ENCODE data around the gene ZBTB14.

The ZBTB14 gene, protein sequence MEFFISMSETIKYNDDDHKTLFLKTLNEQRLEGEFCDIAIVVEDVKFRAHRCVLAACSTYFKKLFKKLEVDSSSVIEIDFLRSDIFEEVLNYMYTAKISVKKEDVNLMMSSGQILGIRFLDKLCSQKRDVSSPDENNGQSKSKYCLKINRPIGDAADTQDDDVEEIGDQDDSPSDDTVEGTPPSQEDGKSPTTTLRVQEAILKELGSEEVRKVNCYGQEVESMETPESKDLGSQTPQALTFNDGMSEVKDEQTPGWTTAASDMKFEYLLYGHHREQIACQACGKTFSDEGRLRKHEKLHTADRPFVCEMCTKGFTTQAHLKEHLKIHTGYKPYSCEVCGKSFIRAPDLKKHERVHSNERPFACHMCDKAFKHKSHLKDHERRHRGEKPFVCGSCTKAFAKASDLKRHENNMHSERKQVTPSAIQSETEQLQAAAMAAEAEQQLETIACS

DNA sequence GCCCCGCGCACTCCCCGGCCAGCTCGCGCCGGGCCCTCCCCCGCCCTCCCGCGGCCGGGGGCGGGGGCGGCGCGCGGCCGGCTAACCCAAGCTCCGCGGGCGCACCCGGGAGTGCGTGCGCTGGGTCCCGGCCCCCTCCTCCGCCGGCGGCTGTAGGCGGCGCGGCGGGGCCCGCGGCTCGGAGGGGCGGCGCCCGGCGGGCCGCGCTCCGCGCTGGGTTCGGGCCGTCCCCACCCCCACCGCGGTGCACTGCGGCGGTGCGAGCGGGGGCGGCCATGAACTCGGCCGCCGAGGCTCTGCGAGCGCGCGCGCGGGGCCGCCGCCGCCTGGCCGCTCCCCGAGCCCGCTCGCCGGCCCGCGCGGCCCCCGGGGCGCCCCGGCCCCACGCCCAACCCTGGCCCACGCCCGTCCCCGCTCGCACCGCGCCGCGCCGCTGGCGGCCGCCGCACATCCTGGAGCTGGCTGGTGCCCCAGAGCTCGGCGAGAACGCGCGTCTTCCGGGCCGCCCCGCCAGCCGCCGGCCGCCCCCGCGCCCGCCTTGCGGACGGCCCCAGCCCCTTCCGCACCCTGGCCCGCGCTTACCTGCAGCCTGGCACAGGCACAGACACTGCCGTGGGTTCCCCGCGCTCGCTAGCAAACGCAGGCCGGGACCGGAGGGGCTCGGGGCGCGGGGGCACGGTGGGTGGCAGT lies at the start of gene ZBTB14:
Gene ZBTB14, minus strand, starts transcription at position 496 of the 690 bp plus-strand sequence. CDS start 2,480 bp downstream, outside the sequence.
- Histone ChIP-seq H4K20me1 (no peaks in the 10 kb centered on the region), H3K9me3 (replicated peaks in 1 of 11) (no peaks in the 10 kb centered on the region), H3K4me3 (peak within 1 kb of the TSS; percentile 67 to 85 (median 80)), H3K4me1 (peaks cover 20 to 36% (median 26%) of the 10 kb centered on the region in 10 experiments), H3K4me2 (peak within 1 kb of the TSS; percentile 83 to 98 (median 94)), H3K27me3 (no peaks in the 10 kb centered on the region), H3K9ac (peak within 1 kb of the TSS; percentile 95 to 99 (median 97)), H3K27ac (peak within 1 kb of the TSS; percentile 96 to 99 (median 97)), H3K36me3 (peaks cover 24 to 30% (median 25%) of the 10 kb centered on the region in 11 experiments)
- TF ChIP-seq Cebpa-rat (IDR thresholded peaks at IDR 0.05) = no peak

DNA sequence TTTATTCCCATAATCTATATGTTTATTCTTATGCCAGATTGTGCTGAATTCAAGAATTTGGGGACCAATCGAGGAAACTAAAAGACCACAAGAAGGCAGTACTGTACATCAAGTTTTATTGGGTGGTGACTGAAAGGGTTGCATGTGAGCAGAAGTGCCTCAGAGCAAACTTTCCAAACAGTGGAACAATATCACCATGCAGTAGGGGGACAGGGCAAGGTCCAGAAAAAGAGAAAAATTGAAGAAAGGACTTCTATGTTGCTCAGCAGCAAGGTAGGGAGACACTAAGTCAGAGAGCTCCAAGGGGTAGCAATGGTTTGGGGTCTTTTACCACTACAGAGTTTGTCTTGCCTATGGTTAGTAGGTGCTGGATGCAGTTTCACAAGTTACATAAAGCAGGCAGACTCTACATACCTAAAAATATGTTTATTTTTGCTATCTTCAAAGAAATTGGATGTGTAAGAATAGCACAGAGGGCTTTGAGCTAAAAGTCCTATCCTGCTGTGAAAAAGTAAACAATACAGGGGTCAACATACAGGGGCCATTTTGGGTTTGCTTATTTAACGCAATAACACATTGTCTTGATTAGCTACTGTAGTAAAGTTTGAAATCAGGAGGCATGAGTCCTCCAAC lies 43.8 kb upstream of the ZBTB14 start:
- Histone ChIP-seq H3K36me3 (no peaks in the 10 kb centered on the region), H3K4me3 (no peak overlapping the region), H3K9me3 (replicated peaks in 1 of 11) (no peaks in the 10 kb centered on the region), H3K27ac (no peak overlapping the region), H3K4me1 (no peaks in the 10 kb centered on the region), H3K9ac (no peak overlapping the region), H3K4me2 (no peak overlapping the region), H4K20me1 (no peaks in the 10 kb centered on the region), H3K27me3 (no peaks in the 10 kb centered on the region)
- no peak for TF ChIP-seq Cebpa-rat (IDR thresholded peaks at IDR 0.05)

DNA sequence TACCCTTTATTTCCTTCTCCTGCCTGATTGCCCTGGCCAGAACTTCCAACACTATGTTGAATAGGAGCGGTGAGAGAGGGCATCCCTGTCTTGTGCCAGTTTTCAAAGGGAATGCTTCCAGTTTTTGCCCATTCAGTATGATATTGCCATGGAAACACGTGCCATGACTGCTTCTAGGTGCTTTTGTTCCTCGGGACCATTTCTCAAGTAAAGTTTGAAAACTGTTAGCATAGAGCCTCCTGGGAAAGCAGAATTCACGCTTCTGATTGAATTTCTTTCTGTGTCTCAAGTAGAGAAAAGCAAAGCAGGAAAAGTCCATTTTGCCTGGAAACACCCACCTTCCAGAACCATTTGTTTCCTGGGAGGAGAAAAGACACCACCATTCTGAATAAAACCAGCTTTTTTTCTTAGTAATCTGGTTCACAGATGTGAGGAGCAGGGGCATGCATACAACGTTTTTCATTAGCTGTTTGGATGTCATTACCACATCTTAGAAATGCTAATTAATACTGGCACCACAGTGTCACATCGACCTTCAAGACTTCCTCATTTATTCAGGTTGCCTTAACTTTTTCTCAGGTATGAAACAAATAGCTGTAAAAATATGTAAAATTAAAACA lies 39.0 kb upstream of the ZBTB14 start:
- Histone ChIP-seq H3K27me3 (no peaks in the 10 kb centered on the region), H3K4me3 (no peak overlapping the region), H3K4me1 (0 out of 20 replicates have a peak, but pooled peaks cover 0 to under 1% (median 0%) of the 10 kb centered on the region in 10 experiments), H3K9ac (no peak overlapping the region), H3K36me3 (no peaks in the 10 kb centered on the region), H3K27ac (no peak overlapping the region), H3K4me2 (no peak overlapping the region), H4K20me1 (no peaks in the 10 kb centered on the region), H3K9me3 (replicated peaks in 1 of 11) (no peaks in the 10 kb centered on the region)
- TF ChIP-seq Cebpa-rat (IDR thresholded peaks at IDR 0.05) = no peak

DNA sequence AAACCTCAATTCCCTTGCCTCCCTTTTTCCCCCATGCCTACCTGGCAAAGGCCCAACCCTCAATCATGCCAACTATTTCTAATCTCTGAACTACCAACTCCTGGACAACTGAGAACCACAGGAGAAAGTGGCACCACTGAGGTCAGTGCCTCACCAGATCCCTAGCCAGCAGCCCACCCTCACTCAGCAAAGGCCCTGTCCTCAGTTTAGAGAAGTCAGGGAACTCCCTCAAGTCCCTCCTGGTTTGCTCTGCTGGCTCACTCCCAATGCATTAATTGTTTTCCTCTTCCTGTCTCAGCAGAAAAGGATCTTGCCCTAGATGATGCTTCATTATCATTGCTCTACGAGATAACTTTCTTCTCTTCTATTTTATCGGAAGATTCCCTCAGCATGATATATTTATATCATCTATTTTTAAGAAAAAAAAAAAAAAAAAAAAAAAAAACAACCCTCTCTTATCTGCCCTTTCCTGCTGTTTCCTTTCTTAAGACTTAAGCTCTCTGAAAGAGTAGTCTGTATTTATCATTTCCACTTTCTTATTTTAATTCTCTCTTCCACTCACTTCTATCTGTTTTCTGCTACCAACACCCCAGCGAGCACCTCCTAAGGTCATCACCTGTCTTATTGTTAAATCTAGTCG lies 22.7 kb upstream of the ZBTB14 start:
- no peak overlapping the region for H3K4me2 ChIP-seq
- H3K4me3 ChIP-seq = no peak overlapping the region
- no peak overlapping the region for H3K9ac ChIP-seq
- H3K36me3 ChIP-seq = no peaks in the 10 kb centered on the region
- H3K27ac ChIP-seq = no peak overlapping the region
- H4K20me1 ChIP-seq = no peaks in the 10 kb centered on the region
- H3K9me3 ChIP-seq (replicated peaks in 1 of 11) = 0 out of 22 replicates have a peak, but pooled peaks cover 0 to 4% (median 0%) of the 10 kb centered on the region in 11 experiments
- H3K4me1 ChIP-seq = 0 out of 20 replicates have a peak, but pooled peaks cover 0 to 5% (median 0%) of the 10 kb centered on the region in 10 experiments
- H3K27me3 ChIP-seq = no peaks in the 10 kb centered on the region
- TF ChIP-seq Cebpa-rat (IDR thresholded peaks at IDR 0.05) = no peak

DNA sequence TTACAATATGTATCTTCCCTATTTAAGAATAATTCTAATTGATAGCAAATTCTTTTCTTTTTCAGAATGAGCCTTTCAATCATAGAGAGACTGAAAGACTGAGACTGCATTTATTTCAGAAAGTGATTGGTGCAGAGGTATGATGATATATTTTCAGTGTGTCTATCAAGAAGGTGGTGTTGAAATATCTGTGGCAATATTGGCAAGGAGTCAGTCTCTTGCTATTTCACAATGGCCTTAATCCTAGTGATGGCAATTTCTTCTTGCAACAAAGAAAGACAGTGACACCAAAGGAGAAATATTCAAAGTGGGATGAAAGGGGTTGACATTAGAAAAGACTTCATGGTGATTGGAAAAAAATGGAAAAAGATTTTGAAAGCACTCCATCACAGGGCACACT lies 21.7 kb upstream of the ZBTB14 start:
- H3K27me3 ChIP-seq = no peaks in the 10 kb centered on the region

DNA sequence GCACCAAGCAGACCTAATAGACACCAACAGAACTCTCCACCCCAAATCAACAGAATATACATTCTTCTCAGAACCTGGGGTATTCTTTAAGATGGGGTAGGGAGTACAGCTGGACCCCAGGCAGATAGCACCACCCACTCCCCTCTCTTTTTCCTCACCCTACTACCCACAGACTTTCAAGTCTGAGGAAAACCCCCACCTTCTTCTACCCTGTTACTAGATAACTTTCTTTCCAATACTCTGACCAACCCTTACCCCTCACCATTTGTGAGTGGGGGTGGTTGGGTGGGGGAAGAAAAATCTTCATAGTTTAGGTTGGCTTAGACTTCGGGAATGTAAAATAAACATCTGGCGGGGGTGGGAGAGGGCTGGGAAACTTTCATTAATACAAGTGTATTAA lies 20.3 kb upstream of the ZBTB14 start:
- H3K27ac ChIP-seq = no peak overlapping the region
- H3K4me1 ChIP-seq = peaks cover 0 to 7% (median 0%) of the 10 kb centered on the region in 10 experiments; a peak in 4 of 20 replicates
- no peaks in the 10 kb centered on the region for H3K27me3 ChIP-seq
- no peak overlapping the region for H3K4me2 ChIP-seq
- H3K36me3 ChIP-seq = no peaks in the 10 kb centered on the region
- H3K4me3 ChIP-seq = no peak overlapping the region
- TF ChIP-seq Cebpa-rat (IDR thresholded peaks at IDR 0.05) = no peak
- no peaks in the 10 kb centered on the region for H4K20me1 ChIP-seq
- no peaks in the 10 kb centered on the region for H3K9me3 ChIP-seq (replicated peaks in 1 of 11)
- H3K9ac ChIP-seq = no peak overlapping the region

More for the DNA sequence above, 21.7 kb upstream of the ZBTB14 start:
- 0 out of 22 replicates have a peak, but pooled peaks of 1 of the 11 experiments have one; percentile 9 for TF ChIP-seq Cebpa-rat (IDR thresholded peaks at IDR 0.05)
- Histone ChIP-seq H4K20me1 (no peaks in the 10 kb centered on the region), H3K4me3 (no peak overlapping the region), H3K9me3 (replicated peaks in 1 of 11) (0 out of 22 replicates have a peak, but pooled peaks cover 0 to 4% (median 0%) of the 10 kb centered on the region in 11 experiments), H3K27ac (no peak overlapping the region), H3K4me2 (no peak overlapping the region), H3K9ac (no peak overlapping the region), H3K36me3 (no peaks in the 10 kb centered on the region), H3K4me1 (0 out of 20 replicates have a peak, but pooled peaks cover 0 to 5% (median 0%) of the 10 kb centered on the region in 10 experiments)

DNA sequence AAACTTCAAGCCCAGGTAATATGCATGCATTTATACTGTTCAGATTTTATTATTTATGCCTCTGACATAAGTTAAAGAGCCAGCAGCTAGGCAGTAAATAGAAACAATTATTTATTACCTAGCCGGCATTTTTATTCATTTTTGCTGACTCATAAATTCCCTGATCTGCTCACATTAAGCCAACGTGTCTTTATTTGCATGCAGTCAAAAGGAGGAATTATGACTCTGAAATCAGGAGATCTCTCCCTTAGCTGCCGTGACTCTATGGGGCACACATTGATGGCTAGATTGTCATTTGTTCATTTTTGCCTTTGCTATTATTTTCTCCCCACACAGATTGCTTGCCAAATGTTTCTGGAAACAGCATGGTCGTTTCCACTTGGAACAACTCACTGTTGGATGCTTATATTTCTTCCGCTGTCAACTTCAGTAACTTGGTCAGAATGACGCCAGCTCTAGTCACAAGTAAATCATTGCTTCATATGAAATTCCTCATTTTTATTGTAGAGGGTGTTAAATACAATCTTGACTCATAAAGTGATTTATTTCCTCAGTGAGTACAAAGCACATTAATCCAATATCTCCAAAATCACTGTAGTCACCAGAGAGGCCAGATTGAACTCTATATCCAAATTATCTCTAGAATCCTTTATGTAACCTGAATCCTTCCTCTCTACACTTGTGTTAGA lies 15.9 kb upstream of the ZBTB14 start:
- peaks cover 10 to 22% (median 13%) of the 10 kb centered on the region in 10 experiments for H3K4me1 ChIP-seq
- no peak overlapping the region; a peak in 1 of 22 replicates for H3K4me2 ChIP-seq
- TF ChIP-seq Cebpa-rat (IDR thresholded peaks at IDR 0.05) = no peak
- no peak overlapping the region for H3K9ac ChIP-seq
- no peaks in the 10 kb centered on the region for H3K9me3 ChIP-seq (replicated peaks in 1 of 11)
- no peak overlapping the region for H3K27ac ChIP-seq
- no peak overlapping the region for H3K4me3 ChIP-seq
- no peaks in the 10 kb centered on the region for H4K20me1 ChIP-seq
- no peaks in the 10 kb centered on the region for H3K27me3 ChIP-seq
- H3K36me3 ChIP-seq = no peaks in the 10 kb centered on the region
